Muscle layer of duodenum (tissue), 2 donors: ENCODE data around the gene STXBP4.

Source experiments
- H3K27ac ChIP-seq: one replicate; pipeline ENCODE4 v1.7.0; 2013; ENCODE audit warnings: mild to moderate bottlenecking, low read length
- H3K27me3 ChIP-seq: one replicate; pipeline ENCODE4 v1.7.0; 2013; ENCODE audit warnings: low read depth, mild to moderate bottlenecking, control low read depth, low read length
- H3K36me3 ChIP-seq, 2 donors: one replicate each; pipeline ENCODE4 v1.7.0; 2013; ENCODE audit warnings: low read length in 2 of 2, control low read depth in 1 of 2, mild to moderate bottlenecking in 1 of 2; ENCODE audit not compliant: insufficient read depth in 2 of 2, control insufficient read depth in 1 of 2
- H3K4me1 ChIP-seq, 2 donors: one replicate each; pipeline ENCODE4 v1.7.0; 2013; ENCODE audit warnings: low read length in 2 of 2, mild to moderate bottlenecking in 2 of 2, control low read depth in 1 of 2, moderate library complexity in 1 of 2; ENCODE audit not compliant: insufficient read depth in 2 of 2, control insufficient read depth in 1 of 2
- H3K4me3 ChIP-seq, 2 donors: one replicate each; pipeline ENCODE4 v1.7.0; 2013; ENCODE audit warnings: low read length in 2 of 2, low read depth in 1 of 2, mild to moderate bottlenecking in 1 of 2
- H3K9me3 ChIP-seq, 2 donors: one replicate each; pipeline ENCODE4 v1.7.0; 2013; ENCODE audit warnings: low read length in 2 of 2, control low read depth in 1 of 2, mild to moderate bottlenecking in 1 of 2; ENCODE audit not compliant: control insufficient read depth in 1 of 2
- donor health status: healthy.

Gene STXBP4

GRCh38 chr17:54971901-54972300 is 3.3 kb downstream of the STXBP4 start:
- Histone ChIP-seq H3K27ac (no peak overlapping the region), H3K9me3 (no peaks in the 10 kb centered on the region), H3K36me3 (no peaks in the 10 kb centered on the region), H3K4me3 (no peak overlapping the region), H3K27me3 (no peaks in the 10 kb centered on the region), H3K4me1 (peaks cover 12 to 18% of the 10 kb centered on the region in 2 donors)

GRCh38 chr17:54972406-54973138 is 4.0 kb downstream of the STXBP4 start:
- Histone ChIP-seq H3K4me3 (no peak overlapping the region), H3K4me1 (peaks cover 12 to 13% of the 10 kb centered on the region in 2 donors), H3K27me3 (no peaks in the 10 kb centered on the region), H3K36me3 (no peaks in the 10 kb centered on the region), H3K9me3 (no peaks in the 10 kb centered on the region), H3K27ac (no peak overlapping the region)

DNA sequence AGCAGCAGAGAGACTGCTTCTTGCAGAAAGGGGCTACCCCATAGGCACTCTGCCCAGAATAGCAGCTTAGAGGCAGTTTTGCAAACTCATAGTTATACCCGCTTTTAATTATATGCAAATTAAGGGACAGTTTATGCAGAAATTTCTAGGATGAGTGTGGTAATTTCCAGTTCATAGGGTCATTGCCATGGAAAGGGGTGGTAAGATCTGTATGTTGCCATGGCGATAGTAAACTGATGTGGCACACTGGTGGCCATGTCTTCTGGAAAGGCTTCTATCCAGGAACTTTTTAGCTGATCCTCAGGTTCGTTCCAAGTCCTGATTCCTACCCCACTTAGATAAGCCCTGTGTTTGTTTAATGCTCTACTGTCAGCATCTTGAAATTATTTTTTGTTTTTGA is 6.2 kb downstream of the STXBP4 start:
- H3K27me3 ChIP-seq: no peaks in the 10 kb centered on the region
- peaks cover 6 to 8% of the 10 kb centered on the region in 2 donors for H3K4me1 ChIP-seq
- H3K36me3 ChIP-seq: no peaks in the 10 kb centered on the region
- no peak overlapping the region for H3K4me3 ChIP-seq
- H3K27ac ChIP-seq: no peak overlapping the region
- no peaks in the 10 kb centered on the region for H3K9me3 ChIP-seq

DNA sequence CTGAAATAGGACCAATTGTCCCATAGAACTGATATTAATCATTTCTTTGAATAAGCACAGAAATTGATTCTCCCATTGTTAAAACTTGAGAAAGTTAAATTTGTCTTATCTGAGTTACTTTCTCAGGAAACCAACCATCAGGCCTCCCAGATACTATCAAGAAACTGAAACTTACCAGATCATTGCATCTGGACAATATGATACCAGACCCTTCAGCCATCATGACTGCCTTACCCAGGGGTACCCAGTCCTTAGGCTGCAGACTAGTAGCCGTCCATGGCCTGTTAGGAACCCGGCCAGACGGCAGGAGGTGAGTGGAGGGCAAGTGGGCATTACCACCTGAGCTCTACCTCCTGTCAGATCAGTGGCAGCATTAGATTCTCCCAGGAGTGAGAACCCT is 7.8 kb downstream of the STXBP4 start:
- Histone ChIP-seq H3K27me3 (no peaks in the 10 kb centered on the region), H3K36me3 (no peaks in the 10 kb centered on the region), H3K4me3 (no peak overlapping the region), H3K4me1 (no peaks in the 10 kb centered on the region), H3K9me3 (no peaks in the 10 kb centered on the region), H3K27ac (no peak overlapping the region)

DNA sequence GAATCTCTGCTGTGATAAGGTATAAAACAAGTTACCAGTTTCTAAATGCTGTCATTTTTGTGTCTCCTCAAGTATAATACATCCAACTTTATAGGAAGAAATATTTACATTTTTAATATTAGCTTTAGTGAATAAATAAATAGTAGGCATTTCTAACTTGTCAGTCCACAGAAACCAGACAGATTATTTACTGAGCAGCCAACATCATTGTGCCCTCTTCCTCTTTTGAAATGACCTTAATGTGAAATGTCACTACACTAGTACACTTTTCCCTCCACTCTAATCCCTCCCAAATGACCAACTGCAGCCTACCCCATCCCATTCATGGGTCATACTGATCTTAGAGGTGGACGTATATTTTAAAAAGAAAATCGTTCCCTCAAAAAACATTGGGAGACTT is 9.2 kb downstream of the STXBP4 start:
- H3K27ac ChIP-seq: no peak overlapping the region
- H3K36me3 ChIP-seq: no peaks in the 10 kb centered on the region
- no peaks in the 10 kb centered on the region for H3K9me3 ChIP-seq
- H3K4me1 ChIP-seq: no peaks in the 10 kb centered on the region
- no peak overlapping the region for H3K4me3 ChIP-seq
- H3K27me3 ChIP-seq: no peaks in the 10 kb centered on the region

- Histone ChIP-seq H3K4me1 (no peaks in the 10 kb centered on the region), H3K27ac (no peak overlapping the region), H3K4me3 (no peak overlapping the region), H3K27me3 (no peaks in the 10 kb centered on the region), H3K9me3 (no peaks in the 10 kb centered on the region), H3K36me3 (no peaks in the 10 kb centered on the region)
These were observed 11.1 kb downstream of the STXBP4 start for GRCh38 chr17:54979657-54980056.

DNA sequence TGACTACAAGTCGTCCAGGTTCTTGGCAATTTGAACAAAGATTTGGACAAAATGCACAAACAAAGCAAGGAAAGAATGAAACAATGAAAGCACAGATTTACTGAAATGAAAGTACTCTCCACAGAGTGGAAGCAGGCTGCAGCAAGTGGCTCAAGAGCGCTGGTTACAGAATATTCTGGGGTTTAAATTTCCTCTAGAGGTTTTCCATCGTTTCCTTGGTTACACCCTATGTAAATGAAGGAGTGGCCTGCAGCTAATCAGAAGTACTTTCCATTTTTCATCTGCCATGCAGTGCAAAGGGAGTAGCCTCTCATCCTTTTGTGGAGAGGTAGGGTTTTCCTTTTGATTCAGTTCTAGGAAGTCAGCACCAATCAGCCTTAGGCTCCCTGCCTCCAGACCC is 11.8 kb downstream of the STXBP4 start:
- H3K4me1 ChIP-seq: no peaks in the 10 kb centered on the region
- H3K27me3 ChIP-seq: no peaks in the 10 kb centered on the region
- H3K27ac ChIP-seq: no peak overlapping the region
- no peaks in the 10 kb centered on the region for H3K9me3 ChIP-seq
- H3K36me3 ChIP-seq: no peaks in the 10 kb centered on the region
- H3K4me3 ChIP-seq: no peak overlapping the region

- Histone ChIP-seq H3K27ac (no peak overlapping the region), H3K36me3 (peaks cover 0 to 3% of the 10 kb centered on the region in 2 donors), H3K27me3 (no peaks in the 10 kb centered on the region), H3K4me3 (no peak overlapping the region), H3K9me3 (no peaks in the 10 kb centered on the region), H3K4me1 (no peaks in the 10 kb centered on the region)
These were observed 13.8 kb downstream of the STXBP4 start for GRCh38 chr17:54982399-54982798.

DNA sequence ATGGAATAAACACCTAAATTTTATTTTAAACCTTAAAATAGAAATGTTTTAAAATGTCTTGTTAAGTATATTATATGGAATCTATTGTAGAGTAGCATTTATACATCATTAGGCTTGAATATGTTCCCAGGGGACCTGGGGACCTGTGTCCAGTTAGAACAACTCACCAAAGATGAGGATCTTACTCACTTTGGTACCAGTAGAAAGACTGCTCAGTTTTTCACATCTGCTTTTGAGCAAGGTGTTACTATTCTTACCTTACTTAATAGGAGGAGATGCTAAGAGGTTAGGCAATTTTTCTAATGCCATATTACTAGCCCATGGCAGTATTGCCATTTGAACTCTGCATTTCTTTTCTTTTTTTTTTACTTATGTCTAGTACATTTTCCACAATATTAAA is 14.7 kb downstream of the STXBP4 start:
- Histone ChIP-seq H3K4me3 (no peak overlapping the region), H3K9me3 (no peaks in the 10 kb centered on the region), H3K4me1 (no peaks in the 10 kb centered on the region), H3K36me3 (peaks cover 0 to 3% of the 10 kb centered on the region in 2 donors), H3K27ac (no peak overlapping the region), H3K27me3 (no peaks in the 10 kb centered on the region)

DNA sequence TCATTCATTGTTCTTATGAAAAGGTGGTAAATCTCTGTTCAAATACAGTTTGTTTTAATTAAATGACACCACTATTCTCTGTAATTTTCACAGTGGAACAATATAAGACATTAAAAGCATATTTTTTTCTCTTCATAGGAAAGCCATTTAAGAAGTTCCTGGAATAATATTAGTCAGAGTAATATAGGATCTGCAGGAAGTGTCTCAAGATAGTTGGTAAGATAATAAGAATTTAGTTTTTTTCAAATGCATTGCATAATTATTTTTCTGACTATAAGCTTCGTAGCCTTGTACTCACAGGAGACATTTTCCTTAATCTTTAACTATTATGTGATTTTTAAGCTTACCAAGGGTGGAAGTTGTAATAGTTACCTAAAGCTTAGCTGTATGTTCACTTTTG is 16.9 kb downstream of the STXBP4 start:
- no peak overlapping the region for H3K27ac ChIP-seq
- no peak overlapping the region for H3K4me3 ChIP-seq
- H3K4me1 ChIP-seq: no peaks in the 10 kb centered on the region
- no peaks in the 10 kb centered on the region for H3K27me3 ChIP-seq
- H3K9me3 ChIP-seq: no peaks in the 10 kb centered on the region
- H3K36me3 ChIP-seq: peaks cover 0 to 3% of the 10 kb centered on the region in 2 donors

DNA sequence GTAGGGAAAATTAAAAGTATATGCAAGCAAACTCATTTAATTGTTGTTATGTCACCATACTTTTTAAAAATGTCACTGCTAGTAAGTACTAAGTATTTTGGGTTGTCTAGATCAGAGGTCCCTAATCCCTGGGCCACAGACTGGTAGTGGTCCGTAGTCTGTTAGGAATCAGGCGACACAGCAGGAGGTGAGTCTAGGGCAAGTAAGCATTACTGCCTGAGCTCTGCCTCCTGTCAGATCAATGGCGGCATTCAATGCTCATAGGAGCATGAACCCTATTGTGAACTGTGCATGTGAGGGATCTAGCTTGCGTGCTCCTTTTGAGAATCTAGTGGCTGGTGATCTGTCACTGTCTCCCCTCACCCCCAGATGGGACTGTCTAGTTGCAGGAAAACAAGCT is 21.6 kb downstream of the STXBP4 start:
- Histone ChIP-seq H3K4me1 (no peaks in the 10 kb centered on the region), H3K4me3 (no peak overlapping the region), H3K27ac (no peak overlapping the region), H3K9me3 (no peaks in the 10 kb centered on the region), H3K36me3 (peaks cover 3 to 5% of the 10 kb centered on the region in 2 donors), H3K27me3 (no peaks in the 10 kb centered on the region)

GRCh38 chr17:54991567-54991966 is 23.0 kb downstream of the STXBP4 start:
- Histone ChIP-seq H3K4me3 (no peak overlapping the region), H3K36me3 (peaks cover 3 to 9% of the 10 kb centered on the region in 2 donors), H3K27ac (no peak overlapping the region), H3K4me1 (no peaks in the 10 kb centered on the region), H3K9me3 (no peaks in the 10 kb centered on the region), H3K27me3 (no peaks in the 10 kb centered on the region)
